Measurements from ENCODE around the gene JTB.

Gene JTB

DNA sequence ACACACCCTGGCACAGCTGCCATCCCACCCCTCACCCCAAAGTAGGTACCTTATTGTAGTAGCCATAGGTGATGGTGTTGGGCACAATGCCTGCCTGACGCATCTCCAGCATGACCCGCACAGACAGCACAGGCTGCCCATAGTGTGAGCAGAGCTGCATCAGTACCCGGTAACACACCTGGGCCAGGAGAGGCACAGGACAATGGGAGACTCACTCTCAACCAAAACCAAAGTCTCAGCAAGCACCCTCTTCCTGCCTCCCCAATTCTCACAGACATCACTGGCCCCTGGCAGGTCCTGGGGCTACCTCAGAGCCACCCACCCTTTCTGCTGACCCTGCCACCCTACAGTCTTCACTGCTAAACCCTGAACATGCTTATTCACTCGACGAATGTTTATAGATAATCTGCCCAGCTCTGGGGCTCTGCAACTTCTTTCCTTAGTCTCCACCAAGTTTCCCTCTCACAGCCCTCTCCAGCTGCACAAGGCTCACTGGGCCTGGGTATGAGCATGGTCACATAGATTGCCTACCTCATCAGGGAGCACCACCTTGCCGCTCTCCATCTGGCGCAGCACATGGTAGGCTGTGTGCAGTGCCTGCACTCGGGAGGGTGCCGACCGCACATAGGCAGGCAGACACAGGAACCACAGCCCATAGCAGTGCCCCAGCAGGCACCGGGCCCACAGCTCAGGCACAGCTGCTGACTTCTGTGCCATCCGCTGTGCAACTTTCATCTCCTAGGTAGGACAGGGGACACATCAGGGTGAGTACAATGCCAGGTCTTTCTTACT, 41.3 kb downstream of the JTB start:
- Mint-ChIP-seq H3K36me3 (peaks cover 8% of the 10 kb centered on the region), H3K4me1 (ENCODE audit: low read depth) (peaks cover 2% of the 10 kb centered on the region), H3K27me3 (no peaks in the 10 kb centered on the region), H3K4me3 (no peak overlapping the region), H3K27ac (peak overlapping the region; percentile 29), H3K9me3 (ENCODE audit: low read depth) (no peaks in the 10 kb centered on the region)

DNA sequence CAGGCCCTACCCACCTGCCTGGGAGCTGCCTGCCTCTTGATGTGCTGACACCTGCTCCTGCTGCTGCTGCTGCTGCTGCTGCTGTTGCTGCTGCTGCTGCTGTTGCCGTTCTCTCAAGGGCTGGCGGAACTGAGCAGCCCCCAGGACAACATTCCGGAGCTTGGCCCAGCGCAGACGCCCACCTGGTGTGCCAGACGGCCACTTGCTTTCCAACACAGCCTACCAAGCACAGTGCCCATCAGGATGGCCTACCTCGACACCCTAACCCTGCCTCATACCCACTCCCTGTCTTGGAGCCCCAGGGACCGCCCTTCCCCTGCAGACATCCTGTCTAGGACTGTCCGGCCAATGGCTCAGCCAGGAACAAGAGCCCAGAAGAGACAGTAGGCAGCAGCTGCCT, 42.7 kb downstream of the JTB start:
- Mint-ChIP-seq H3K9me3 (ENCODE audit: low read depth) (no peaks in the 10 kb centered on the region), H3K36me3 (peaks cover 8% of the 10 kb centered on the region), H3K27me3 (no peaks in the 10 kb centered on the region), H3K4me3 (no peak overlapping the region), H3K27ac (peak overlapping the region; percentile 67), H3K4me1 (ENCODE audit: low read depth) (no peaks in the 10 kb centered on the region)

- H3K4me3 Mint-ChIP-seq: no peak overlapping the region
- H3K27ac Mint-ChIP-seq: no peak overlapping the region
- peaks cover 2% of the 10 kb centered on the region for H3K4me1 Mint-ChIP-seq (ENCODE audit: low read depth)
- peaks cover 8% of the 10 kb centered on the region for H3K36me3 Mint-ChIP-seq
- H3K27me3 Mint-ChIP-seq: no peaks in the 10 kb centered on the region
- no peaks in the 10 kb centered on the region for H3K9me3 Mint-ChIP-seq (ENCODE audit: low read depth)
Observed at GRCh38 chr1:153933955-153934354, 43.5 kb downstream of the JTB start.

DNA sequence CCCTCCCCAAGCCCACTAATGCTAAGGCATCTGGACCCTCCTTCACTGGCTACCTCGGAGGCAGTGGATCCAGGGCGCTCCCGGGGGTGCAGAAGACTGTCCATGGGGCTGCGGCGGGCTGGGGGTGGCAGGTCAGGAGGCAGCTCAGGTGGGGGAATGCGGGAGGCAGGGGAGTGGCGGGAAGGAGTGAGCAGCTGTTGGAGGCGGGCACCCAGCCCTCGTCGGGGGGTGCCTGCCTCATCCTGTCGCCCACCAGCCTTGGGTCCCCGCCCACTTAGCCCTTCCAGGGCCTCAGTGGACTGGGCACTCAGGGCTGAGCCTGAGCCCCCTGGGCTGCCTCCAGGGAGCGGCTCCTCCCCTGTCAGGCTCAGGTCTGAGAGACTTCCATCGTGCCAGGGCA, 44.0 kb downstream of the JTB start:
- Mint-ChIP-seq H3K36me3 (peaks cover 8% of the 10 kb centered on the region), H3K4me1 (ENCODE audit: low read depth) (peaks cover 7% of the 10 kb centered on the region), H3K27ac (no peak overlapping the region), H3K27me3 (no peaks in the 10 kb centered on the region), H3K9me3 (ENCODE audit: low read depth) (no peaks in the 10 kb centered on the region), H3K4me3 (no peak overlapping the region)

- no peaks in the 10 kb centered on the region for H3K9me3 Mint-ChIP-seq (ENCODE audit: low read depth)
- H3K27ac Mint-ChIP-seq: no peak overlapping the region
- peaks cover 12% of the 10 kb centered on the region for H3K4me1 Mint-ChIP-seq (ENCODE audit: low read depth)
- H3K36me3 Mint-ChIP-seq: peaks cover 6% of the 10 kb centered on the region
- H3K4me3 Mint-ChIP-seq: no peak overlapping the region
- no peaks in the 10 kb centered on the region for H3K27me3 Mint-ChIP-seq
Observed at GRCh38 chr1:153932156-153933131, 45.0 kb downstream of the JTB start.

- H3K36me3 Mint-ChIP-seq: no peaks in the 10 kb centered on the region
- peaks cover 17% of the 10 kb centered on the region for H3K4me1 Mint-ChIP-seq (ENCODE audit: low read depth)
Observed at GRCh38 chr1:153929981-153930948, 47.2 kb downstream of the JTB start.

GRCh38 chr1:153929426-153929825, 48.0 kb downstream of the JTB start:
- no peaks in the 10 kb centered on the region for H3K36me3 Mint-ChIP-seq
- H3K27ac Mint-ChIP-seq: no peak overlapping the region
- H3K9me3 Mint-ChIP-seq (ENCODE audit: low read depth): no peaks in the 10 kb centered on the region
- H3K4me1 Mint-ChIP-seq (ENCODE audit: low read depth): peaks cover 17% of the 10 kb centered on the region
- H3K4me3 Mint-ChIP-seq: no peak overlapping the region
- no peaks in the 10 kb centered on the region for H3K27me3 Mint-ChIP-seq

More at GRCh38 chr1:153929981-153930948, 47.2 kb downstream of the JTB start:
- no peak overlapping the region for H3K4me3 Mint-ChIP-seq
- no peak overlapping the region for H3K27ac Mint-ChIP-seq
- H3K27me3 Mint-ChIP-seq: no peaks in the 10 kb centered on the region
- H3K9me3 Mint-ChIP-seq (ENCODE audit: low read depth): no peaks in the 10 kb centered on the region

DNA sequence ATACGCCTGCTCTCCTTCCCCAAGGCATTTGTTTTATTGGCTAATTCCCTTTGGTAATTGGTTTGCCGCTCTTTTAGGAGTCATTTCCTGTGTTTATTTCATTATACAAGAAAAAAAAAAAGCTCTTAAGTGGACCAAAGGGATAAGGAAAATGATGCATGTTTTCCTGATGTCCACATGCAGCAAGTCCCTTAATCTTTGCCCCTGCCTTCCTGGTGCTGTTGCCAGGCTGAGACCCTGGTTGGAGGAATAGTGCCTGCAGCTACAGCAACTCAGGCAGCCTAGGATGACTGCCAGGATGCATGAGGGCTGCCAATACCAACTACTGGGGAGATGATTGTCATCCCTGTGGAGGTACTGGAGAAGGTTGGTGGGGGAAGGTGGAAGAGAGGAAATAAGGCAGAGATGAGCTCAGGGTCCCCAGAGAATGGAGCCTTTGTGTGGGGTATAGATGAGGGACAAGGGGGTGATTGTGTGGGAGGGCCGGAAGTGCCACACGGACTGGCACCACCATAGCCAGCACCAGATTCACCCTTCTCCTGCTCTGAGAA, 48.6 kb downstream of the JTB start:
- Mint-ChIP-seq H3K27ac (peak overlapping the region; percentile 76), H3K4me1 (ENCODE audit: low read depth) (peaks cover 19% of the 10 kb centered on the region), H3K36me3 (no peaks in the 10 kb centered on the region), H3K27me3 (no peaks in the 10 kb centered on the region), H3K4me3 (no peak overlapping the region), H3K9me3 (ENCODE audit: low read depth) (no peaks in the 10 kb centered on the region)

DNA sequence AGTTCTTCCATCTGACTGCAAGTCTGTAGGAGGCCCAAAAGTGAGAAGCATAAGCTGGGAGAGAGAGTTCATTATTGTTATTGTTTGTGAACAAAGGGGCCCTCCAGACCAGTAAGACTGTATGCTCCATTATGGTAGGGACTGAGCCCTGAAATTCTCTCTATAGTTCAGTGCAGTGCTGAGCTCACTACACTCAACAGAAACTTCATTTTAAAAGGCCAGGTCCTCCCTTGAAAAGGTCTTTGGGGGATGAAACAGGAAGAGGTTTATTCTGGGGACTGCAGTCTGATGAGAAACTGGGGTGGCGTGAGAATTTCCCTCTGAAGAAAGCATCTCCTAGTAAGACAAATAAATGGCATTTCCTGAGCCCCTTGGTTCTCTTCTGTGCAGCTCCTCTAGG, 49.2 kb downstream of the JTB start:
- Mint-ChIP-seq H3K27ac (peak overlapping the region; percentile 76), H3K27me3 (no peaks in the 10 kb centered on the region), H3K4me1 (ENCODE audit: low read depth) (peaks cover 21% of the 10 kb centered on the region), H3K4me3 (no peak overlapping the region), H3K36me3 (no peaks in the 10 kb centered on the region), H3K9me3 (ENCODE audit: low read depth) (no peaks in the 10 kb centered on the region)

- H3K4me1 Mint-ChIP-seq (ENCODE audit: low read depth): peaks cover 24% of the 10 kb centered on the region
Observed at GRCh38 chr1:153926405-153926804, 51.1 kb downstream of the JTB start.

More at GRCh38 chr1:153926405-153926804, 51.1 kb downstream of the JTB start:
- no peaks in the 10 kb centered on the region for H3K27me3 Mint-ChIP-seq
- no peak overlapping the region for H3K4me3 Mint-ChIP-seq
- H3K9me3 Mint-ChIP-seq (ENCODE audit: low read depth): no peaks in the 10 kb centered on the region
- no peaks in the 10 kb centered on the region for H3K36me3 Mint-ChIP-seq
- no peak overlapping the region for H3K27ac Mint-ChIP-seq

All from activated naive CD8-positive, alpha-beta T cell (primary cell).